Myometrial cell (primary cell): Measurements from ENCODE around the gene ZMAT3. TPM values are rescaled to one million over a fixed set of nuclear protein-coding genes. Genes with fewer than 3 reads are reported as not detected.

Experiments
- total RNA-seq: library from RNA; depleted of rRNA; stranded (reverse); fragments of >200 nt; gene quantifications from 2 replicates; pipeline ENCODE4 v1.2.3, GENCODE V29; 2015

The ZMAT3 gene, protein sequence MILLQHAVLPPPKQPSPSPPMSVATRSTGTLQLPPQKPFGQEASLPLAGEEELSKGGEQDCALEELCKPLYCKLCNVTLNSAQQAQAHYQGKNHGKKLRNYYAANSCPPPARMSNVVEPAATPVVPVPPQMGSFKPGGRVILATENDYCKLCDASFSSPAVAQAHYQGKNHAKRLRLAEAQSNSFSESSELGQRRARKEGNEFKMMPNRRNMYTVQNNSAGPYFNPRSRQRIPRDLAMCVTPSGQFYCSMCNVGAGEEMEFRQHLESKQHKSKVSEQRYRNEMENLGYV
- total RNA-seq: 16.4 and 19.3 TPM in 2 replicates

DNA sequence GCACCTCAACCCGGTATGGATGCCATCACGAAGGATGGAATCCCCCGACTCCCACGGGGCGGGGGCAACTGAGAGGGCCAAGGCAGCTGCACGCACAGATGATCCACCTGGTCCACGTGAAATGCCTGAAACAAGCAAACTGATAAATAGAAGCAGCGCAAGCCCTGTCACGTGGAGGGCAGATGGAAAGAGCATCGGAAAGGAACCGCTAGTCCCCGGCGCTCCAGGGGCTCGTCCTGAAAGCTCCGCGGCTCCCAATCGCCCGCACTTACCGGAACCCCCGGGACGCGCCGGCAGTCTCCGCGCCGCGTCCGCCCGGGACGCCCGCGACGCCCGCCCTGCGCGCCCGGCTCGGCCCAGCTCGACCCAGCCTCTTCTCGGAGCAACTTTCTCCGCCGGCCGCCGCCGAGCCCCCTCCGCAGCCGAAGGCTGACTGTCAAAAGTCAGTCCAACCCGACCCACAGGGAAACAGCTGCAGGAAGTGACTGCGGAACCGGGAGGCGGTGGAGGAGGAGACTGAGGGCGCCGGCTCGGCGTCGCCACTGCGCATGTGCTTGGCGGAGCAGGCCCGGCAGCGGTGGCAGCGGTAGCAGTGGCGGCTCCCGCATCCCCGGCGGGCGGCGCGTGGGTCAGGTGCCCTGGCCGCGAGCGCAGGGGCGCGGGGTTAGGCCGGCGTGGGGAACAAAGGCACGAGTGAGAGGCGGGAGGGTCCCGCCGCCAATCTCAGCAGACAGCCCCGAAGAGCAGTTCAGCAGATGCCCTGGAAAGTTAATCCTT lies at the start of gene ZMAT3:
TSS of gene ZMAT3 (minus strand) at position 487 of the 777 bp plus-strand sequence. CDS start 4,057 bp downstream, outside the sequence.

Other genes starting within 250 kb of the ZMAT3 start
- gene PIK3CA, start 76.5 kb upstream of the ZMAT3 start, total RNA-seq: 11.8 and 36.5 TPM in 2 replicates
- gene KCNMB3, start 179.3 kb upstream of the ZMAT3 start, total RNA-seq: 0.71 and 2.9 TPM in 2 replicates